ENCODE data around the gene FBXL20. TPM values are rescaled to one million over a fixed set of nuclear protein-coding genes. Genes with fewer than 3 reads are reported as not detected.

The FBXL20 gene
- total and polyA plus RNA-seq, 2 donors (not counting 3 experiments of a cell fraction or from before 2014, with no cell fraction given) = 4.6 to 18.0 TPM

DNA sequence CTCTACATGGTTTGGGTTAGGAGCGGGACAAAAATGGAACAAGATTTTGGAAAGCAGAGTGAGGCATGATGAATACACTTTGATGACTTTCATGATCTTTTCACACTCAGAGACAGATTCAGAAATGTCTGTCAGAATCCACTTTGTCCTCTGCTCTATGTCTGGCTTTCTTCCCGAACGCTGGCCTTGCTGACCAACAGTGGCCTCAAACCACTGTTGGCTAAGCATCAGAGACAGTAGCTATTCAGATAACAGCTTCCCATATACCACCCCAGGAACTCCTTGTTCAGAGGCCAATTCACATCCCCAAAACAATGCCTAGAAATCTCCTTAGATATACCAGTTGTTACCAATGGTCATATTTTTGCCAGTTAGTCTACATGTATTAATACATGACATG is 40.9 kb downstream of the FBXL20 start:
- Histone ChIP-seq H3K36me3 (ENCODE audit: control insufficient read depth in 2 of 2, extremely low read depth in 1 of 2, insufficient read depth in 2 of 2, low read length in 2 of 2) (no peaks in the 10 kb centered on the region), H3K27ac (ENCODE audit: insufficient read depth, low read depth, low read length) (no peak overlapping the region), H3K79me2 (ENCODE audit: control insufficient read depth, insufficient read depth, low read length) (no peaks in the 10 kb centered on the region), H4K20me1 (replicated peaks; ENCODE audit: control insufficient read depth, extremely low read depth, insufficient read depth, low read length) (peaks cover 3% of the 10 kb centered on the region), H3K4me1 (ENCODE audit: control insufficient read depth, extremely low read depth, insufficient read depth, low read length) (no peaks in the 10 kb centered on the region), H3K4me2 (ENCODE audit: insufficient read depth, low read length) (no peak overlapping the region), H2AFZ (ENCODE audit: low read depth, low read length) (no peak overlapping the region), H3K9me3 (replicated peaks; ENCODE audit: control insufficient read depth, insufficient read depth, low read length) (no peaks in the 10 kb centered on the region), H3K27me3 (ENCODE audit: control insufficient read depth in 2 of 2, insufficient read depth in 2 of 2, low read length in 2 of 2) (no peaks in the 10 kb centered on the region), H3K4me3 (replicated peaks in 1 of 3; ENCODE audit: insufficient read depth in 1 of 3, low read depth in 1 of 3, low read length in 3 of 3) (no peak overlapping the region), H3K9ac (replicated peaks; ENCODE audit: extremely low read depth, insufficient read depth, low read length) (no peak overlapping the region), H3K9me1 (replicated peaks; ENCODE audit: control insufficient read depth, extremely low read depth, insufficient read depth, low read length) (no peaks in the 10 kb centered on the region)
- no peak for FAIRE-seq
- DNase-seq (ENCODE audit: low read depth, low spot score) = no peak
- BruUV-seq (replicated peaks) = no TSS peak
- POLR2A ChIA-PET = no interaction called here
- TF ChIP-seq MYC (IDR thresholded peaks at IDR 0.05; ENCODE audit: low read depth, low read length) (no peak), POLR2A (IDR thresholded peaks at IDR 0.05; ENCODE audit: low read depth, low read length) (no peak), FOS (IDR thresholded peaks at IDR 0.05; ENCODE audit: borderline replicate concordance, insufficient read depth, low read length) (no peak), EZH2 (IDR thresholded peaks at IDR 0.05; ENCODE audit: borderline replicate concordance, low read depth, low read length, severe bottlenecking) (no peak), POLR2AphosphoS5 (IDR thresholded peaks at IDR 0.05; ENCODE audit: insufficient read depth, low read depth, low read length) (no peak), JUN (IDR thresholded peaks at IDR 0.05; ENCODE audit: borderline replicate concordance, insufficient read depth, insufficient read length, low read depth) (no peak), GATA2 (IDR thresholded peaks at IDR 0.05; ENCODE audit: insufficient read depth, insufficient read length, low read depth, low read length) (no peak)
- TF ChIP-seq, protein P1, sequence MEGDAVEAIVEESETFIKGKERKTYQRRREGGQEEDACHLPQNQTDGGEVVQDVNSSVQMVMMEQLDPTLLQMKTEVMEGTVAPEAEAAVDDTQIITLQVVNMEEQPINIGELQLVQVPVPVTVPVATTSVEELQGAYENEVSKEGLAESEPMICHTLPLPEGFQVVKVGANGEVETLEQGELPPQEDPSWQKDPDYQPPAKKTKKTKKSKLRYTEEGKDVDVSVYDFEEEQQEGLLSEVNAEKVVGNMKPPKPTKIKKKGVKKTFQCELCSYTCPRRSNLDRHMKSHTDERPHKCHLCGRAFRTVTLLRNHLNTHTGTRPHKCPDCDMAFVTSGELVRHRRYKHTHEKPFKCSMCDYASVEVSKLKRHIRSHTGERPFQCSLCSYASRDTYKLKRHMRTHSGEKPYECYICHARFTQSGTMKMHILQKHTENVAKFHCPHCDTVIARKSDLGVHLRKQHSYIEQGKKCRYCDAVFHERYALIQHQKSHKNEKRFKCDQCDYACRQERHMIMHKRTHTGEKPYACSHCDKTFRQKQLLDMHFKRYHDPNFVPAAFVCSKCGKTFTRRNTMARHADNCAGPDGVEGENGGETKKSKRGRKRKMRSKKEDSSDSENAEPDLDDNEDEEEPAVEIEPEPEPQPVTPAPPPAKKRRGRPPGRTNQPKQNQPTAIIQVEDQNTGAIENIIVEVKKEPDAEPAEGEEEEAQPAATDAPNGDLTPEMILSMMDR (IDR thresholded peaks at IDR 0.05; ENCODE audit: extremely low read depth in 1 of 2, insufficient read depth in 1 of 2, low read depth in 1 of 2, low read length in 2 of 2) = no peak
- TF ChIP-seq, protein P2, sequence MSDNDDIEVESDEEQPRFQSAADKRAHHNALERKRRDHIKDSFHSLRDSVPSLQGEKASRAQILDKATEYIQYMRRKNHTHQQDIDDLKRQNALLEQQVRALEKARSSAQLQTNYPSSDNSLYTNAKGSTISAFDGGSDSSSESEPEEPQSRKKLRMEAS (IDR thresholded peaks at IDR 0.05; ENCODE audit: insufficient read depth, insufficient read length) = no peak
- intact Hi-C loops (cut with micrococcal nuclease) (no loop called here), dilution Hi-C loops (cut with MboI; ENCODE audit: extremely low pct_ligation_motif_present, low sequenced_read_pairs) (no loop called here)
- CTCF ChIA-PET = no interaction called here

All from endothelial cell of umbilical vein (primary cell).